Stimulated activated CD8-positive, alpha-beta memory T cell treated with anti-CD3 and anti-CD28 coated beads, Interleukin-7, amount 100 ng/mL, for 48 hours (primary cell): Measurements from ENCODE around the gene GLIPR2.

Source experiments
- DNase-seq, 2 donors: peaks; one replicate each; pipeline ENCODE4 v3.0.0-alpha.2; 2020; ENCODE audit warnings: low read depth in 1 of 2; ENCODE audit errors: extremely low read depth in 1 of 2

The GLIPR2 gene

DNA sequence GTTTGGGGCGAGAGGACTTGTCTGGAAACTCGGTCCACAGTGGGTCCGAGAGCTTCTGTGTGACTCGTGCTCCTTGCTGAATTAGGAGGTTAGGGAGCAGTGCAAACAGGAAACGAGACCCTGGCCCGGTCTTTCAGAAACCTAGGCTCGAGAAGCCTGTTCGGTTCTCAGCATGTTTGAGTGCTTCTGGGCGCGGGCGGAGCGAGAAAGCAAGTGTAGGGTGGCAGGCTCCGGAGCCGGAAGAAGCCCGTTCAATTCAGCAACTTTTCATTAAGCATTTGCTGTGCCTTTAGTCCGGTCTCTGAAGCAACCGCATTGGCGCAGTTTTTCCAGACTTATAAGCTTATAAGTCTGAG, 54.7 kb downstream of the GLIPR2 start:
- peak in 1 of 2 donors; percentile 21 for DNase-seq

DNA sequence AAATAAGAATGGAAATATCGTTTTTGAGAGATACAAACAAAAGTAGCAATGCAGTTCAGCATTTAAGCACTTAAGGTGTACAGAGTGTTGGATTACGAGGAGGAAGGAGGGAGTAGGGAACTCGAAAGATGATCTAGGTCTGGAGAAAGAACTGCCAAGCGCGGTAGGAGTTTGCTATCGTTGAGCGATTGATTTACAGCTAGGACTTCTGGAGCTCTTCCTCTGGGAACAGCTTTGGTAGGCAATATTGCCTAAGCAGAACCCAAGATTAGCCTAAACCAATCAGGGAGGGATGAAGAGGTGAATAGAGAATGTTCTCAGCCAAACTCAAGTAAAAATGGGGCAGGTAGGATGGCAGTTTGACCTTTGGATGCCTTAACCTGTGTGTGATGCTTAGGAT, 55.2 kb downstream of the GLIPR2 start:
- DNase-seq, result no peak

DNA sequence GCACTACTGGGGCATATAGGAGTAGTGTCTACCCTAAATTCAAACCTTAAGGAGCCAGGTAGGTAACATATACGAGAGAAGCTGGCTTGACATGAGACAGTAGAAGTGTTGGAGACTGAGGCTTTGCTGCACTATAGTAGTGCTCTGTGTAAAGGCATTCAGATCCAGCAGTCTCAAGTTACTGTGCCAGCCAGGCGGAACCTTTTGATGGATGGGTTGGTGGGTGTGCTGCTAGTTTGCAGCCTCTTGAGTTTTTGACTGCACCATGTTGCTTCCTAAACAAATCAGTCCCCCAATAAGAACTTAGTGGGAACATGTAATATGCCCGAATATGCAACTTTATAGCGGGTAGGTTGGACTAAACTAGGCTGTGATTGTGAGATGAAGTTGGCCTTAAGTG, 55.7 kb downstream of the GLIPR2 start:
- DNase-seq, result no peak

DNA sequence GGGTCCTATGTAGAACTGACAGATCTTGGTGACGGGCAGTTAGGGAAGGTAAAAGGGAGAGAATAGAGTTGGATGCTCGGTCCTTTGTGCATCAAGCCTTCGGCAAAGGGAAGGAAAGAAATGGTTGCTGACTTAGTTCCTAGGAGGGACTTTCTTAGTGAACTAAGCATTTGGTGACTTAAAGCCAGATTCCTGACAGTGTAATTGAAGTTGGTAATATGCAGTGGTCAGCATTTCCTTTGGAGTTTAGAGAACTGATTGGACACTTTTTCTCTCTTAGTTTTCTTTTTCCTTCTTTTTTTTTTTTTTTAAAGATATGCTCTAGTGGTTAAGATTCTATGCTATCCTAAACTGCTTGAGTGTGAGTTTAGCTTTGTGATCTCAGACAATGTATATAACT, 56.5 kb downstream of the GLIPR2 start:
- DNase-seq, result no peak

DNA sequence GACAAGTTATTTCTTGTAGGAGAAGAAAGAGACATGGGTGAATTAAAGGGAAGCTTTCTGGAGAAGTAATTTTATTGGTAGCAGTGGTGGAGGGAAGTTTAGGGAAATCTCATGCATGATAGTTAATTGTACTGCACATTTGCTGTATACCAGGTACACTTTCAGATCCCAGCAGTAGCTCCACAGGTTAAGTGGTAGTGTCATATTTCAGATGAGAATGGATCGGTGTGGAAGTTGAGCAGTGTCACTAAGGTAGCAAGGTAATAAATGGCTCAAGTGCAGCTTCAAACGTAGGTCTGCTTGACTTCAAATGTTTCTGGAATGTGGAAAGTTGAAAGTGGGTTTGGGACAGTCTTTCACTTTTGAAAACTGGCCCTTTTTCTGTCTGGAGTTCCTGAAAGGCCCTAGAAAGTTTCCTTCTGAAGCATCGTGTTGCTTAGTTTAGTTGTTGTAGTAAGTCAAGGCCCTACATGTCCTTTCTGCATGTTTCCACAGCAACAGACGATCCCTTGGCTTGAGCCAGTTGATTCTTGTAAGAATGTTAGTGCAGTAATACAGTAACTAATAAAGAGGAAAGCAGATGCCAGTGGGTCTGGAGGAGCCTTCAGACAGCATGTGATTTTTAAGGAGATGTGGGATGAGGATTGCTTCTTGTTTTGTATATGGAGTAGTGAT, 57.9 kb downstream of the GLIPR2 start:
- DNase-seq, result no peak

DNA sequence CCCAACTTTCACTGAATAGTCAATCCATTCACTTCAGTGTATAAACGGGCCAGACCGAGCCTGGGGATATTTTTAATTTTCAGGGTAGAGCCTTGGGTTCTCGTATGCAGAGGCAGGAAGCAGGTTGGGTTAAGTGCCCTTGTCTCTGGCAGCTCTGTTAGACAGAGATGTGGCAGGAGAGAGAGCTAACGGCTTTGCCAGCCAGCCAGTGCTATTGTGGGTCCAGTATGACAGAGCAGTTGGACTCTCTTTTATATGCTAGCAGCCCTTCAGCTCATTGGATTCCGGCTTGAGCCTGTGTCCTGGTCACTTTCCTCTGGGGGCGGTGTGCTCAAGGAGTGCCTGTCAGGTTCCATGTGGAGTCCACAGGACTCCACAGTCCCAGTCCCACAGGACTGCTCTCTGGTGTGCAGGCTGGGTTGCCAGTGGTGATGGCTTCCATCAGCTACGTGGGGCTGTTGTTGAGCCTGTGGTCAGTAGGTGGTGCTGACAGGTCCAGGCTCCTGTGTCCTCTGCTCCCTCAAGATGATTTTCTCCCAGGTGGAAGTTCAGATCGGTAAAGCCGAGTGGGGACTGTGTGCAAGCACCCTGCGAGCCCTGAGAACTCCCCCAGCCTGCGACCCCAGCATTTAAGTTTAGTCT, 68.5 kb downstream of the GLIPR2 start:
- no peak for DNase-seq

DNA sequence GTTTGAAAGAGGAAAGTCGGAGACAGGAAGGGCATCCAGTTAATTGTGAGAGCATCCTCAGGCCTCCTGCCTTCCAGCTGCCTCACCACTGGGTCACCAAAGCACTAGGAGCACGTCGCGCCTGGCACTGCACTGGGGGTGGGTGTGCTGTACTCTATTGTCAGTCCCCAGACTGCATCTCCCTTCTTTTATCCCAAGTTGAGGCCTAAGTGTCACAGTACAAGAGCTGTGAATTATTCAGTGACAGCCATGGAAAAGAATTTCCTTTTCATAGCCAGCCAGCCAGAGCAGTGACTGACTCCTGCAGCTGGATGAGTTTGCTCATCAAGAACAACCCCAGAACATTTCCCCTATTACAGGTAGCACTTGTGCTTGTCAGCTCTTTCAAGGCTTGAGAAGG, 70.5 kb downstream of the GLIPR2 start:
- no peak for DNase-seq

DNA sequence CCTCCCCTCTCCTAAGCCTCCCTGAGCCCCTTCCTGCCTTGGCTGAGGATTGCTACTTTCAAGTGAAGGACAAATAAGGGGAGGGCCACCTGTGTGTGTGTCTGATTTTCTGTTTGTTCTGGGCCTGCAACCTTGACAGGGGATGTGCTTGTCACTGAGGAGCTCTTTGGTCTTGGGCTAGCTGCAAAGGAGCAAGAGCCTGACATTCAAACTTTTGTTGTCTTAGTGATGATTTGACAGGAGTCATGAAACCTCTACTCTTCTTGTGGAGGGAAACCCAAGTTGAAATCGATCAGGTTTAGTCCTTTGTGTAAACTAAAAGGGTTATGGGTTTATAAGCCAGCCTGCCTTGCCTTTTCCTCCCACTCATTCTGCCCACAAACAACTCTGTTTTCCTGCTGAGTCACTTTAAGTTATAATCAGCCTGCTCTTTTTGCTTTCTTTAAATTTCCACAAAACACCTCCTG, 71.0 kb downstream of the GLIPR2 start:
- no peak for DNase-seq

DNA sequence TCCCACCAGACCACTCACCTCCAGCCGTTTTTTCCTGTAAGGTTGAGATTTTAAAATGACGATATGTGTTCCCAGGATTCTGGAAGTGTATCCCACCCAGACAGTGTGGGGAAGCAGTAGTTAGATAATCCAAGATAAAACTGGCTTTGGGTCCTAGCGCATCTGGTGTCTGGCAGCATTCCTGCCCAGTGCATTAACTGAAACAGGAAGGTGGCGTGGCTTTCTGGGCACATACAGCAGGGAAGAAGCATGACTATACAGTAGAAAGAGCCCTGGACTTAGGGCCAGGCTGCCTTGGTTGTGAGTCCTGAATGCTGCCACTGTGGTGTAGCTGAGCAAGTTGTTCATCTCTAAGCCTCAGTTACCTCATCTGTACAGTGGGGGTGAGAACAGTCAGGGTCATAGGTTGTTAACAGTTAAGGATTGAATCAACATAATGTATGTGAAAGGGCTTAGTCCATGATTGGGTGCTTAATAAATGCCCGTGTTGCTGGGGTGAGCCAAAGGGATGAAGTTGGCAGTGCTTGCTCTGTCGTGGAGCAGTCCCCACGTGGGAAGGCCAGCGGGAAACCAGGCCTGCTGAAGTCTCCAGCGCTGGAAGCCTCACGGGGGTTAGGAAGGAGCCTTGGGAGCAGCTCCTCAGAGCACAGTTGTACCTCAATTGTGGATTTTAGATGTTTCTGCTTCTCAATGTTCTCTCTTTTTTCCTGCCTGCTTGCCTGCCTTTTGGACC, 72.2 kb downstream of the GLIPR2 start:
- no peak for DNase-seq

DNA sequence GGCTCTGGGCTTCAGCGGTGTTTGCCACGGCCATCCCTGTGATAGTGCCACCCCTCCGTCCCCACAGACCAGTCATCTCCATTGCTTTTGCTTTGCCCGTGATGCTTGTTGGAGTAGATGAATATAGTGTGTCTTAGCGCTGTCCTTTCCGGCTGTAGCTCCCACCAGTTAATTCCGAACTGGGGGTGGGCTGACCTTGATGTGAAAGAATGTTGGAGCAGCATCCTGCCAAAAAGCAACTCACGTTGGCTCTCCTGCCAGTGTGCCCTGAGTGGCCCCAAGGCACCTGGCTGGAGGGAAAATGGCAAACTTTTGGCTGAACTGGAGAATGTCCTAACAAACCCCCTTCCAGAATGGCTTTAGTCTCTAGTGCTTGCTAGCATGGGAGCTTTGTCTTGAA, 74.2 kb downstream of the GLIPR2 start:
- DNase-seq, result no peak

DNA sequence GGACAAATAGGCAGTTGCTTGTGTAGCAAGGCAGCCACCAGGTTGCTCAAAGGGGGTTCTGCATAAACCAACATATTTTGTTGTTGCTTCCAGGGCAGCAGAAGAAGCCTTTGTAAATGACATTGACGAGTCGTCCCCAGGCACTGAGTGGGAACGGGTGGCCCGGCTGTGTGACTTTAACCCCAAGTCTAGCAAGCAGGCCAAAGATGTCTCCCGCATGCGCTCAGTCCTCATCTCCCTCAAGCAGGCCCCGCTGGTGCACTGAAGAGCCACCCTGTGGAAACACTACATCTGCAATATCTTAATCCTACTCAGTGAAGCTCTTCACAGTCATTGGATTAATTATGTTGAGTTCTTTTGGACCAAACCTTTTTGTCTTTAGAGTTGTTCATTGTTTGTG, 75.0 kb downstream of the GLIPR2 start:
- DNase-seq, result no peak

DNA sequence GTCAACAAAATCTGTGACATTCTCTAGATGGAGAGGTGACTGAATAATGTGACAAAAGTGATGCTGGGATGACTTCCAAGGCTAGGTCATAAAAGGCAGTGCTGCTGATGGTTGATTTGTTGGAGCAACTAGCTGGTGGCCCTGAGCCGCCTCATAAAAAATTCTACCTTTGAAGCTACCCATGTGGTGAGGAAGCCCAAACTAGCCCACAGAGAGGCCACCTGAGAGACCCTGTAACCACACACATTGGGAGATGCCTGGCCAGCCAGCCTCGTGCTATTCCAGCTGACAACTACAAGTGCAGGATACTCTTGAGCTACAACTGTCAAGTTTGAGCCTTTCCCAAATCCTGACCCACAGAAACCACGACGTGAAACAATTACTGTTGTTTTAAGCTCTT, 76.9 kb downstream of the GLIPR2 start:
- no peak for DNase-seq
